Measurements from ENCODE around the gene KDM5C.
"Not testable (repeated sequence)": the region's sequence is repeated elsewhere in the genome, so short reads cannot be mapped to it uniquely, and the experiment has no call there.

KDM5C gene

DNA sequence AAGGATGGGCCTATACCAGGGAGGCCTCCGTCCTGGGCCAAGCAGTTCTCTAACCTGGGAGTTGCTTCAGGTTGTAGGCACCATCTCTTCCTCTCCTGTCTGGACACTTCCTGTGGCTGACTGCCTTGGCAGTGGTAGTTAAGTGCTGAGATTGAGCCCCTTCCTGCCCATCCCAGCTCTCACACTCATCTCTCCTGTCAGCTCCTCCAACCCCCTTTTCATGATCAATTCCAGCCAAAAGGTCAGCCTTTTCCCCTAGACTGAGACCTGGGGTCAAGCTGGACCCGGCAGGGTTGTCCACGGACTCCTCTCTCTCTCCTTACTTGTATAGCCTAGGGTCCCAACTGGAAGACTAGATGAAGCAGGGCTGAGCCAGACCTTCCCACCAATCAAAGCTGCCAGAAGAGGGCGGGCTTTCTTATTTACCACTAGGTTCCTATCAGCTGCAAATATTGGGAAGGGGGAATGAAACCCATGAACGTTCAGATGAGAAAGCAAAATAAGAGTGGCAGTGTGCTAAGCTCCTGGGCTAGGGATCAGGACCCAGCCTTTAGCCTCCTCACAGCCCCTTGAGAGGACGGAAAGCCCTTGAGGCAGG, 34.5 kb downstream of the KDM5C start:
- DNase-seq: no peak

DNA sequence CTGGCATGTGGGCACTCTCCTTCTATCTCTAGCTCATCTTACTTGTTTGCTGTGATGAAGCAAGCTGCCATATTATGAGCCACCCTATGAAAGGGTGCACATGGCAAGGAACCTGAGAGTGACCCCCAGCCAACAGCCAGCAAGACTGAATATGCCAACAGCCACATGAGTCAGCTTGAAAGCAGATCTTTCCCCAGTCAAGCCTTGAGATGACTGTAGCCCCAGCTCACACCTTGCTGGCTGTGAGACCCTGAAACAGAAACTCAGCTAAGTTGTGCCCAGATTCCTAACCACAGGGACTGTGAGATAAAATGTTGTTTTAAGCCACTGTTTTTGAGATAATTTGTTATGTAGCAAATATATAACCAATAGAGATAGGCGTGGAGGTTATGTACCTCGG, 36.2 kb downstream of the KDM5C start:
- no peak for DNase-seq

DNA sequence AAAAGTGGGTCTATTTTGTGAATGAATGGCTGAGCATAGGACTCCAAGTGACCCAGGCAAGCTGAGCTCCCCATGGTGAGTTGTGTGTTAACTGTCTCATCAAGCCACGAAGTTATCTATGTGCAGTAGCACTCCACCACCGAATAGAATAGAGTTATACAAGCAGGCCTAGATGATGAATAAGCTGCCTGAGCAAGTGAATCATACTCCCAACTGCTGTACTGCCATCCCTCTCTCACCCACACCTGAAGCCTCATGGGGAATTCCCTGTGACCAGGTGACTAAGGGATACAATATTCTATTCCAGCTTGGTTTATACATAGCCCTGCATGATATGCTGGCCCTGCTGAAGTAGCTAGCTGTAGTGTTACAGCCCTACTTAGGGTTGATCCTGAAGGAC, 38.7 kb downstream of the KDM5C start:
- no peak for DNase-seq

DNA sequence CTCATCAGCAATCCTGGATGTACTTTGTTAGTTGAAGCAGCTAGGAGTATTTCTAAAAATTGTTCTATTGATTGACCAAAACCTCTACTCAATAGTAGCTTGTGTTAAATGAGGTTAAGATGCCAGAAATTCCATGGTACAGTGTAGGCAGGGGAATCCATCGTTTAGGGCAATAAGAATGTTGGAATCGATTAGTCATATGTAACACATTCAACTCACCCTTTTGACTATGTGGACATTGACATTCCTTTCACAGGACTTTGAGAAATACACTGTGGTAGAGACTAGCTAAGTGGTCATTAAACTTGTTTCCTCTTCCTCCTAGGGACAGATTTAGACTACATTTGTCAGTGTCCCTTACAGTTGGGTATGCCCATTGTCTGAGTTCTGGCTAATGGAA, 40.2 kb downstream of the KDM5C start:
- DNase-seq: no peak

DNA sequence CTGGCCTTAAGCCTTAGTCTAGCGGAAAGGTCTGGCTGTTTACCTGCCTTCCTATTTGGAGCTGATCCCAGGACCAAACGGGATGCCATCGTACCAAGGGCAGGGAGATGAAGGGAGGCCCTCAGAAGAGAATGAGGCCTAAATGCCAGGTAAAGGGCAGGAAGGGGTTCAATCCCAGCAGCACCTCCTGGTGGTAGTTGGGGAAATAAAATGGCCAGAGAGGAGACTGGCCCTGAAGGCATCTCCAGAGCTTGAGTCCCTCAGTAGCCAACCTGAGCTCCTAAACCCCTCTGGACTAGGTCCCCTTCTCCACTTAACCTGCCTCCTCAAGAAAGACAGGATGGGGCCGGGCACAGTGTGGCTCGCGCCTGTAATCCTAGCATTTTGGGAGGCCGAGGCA, 53.7 kb downstream of the KDM5C start:
- DNase-seq: no peak

DNA sequence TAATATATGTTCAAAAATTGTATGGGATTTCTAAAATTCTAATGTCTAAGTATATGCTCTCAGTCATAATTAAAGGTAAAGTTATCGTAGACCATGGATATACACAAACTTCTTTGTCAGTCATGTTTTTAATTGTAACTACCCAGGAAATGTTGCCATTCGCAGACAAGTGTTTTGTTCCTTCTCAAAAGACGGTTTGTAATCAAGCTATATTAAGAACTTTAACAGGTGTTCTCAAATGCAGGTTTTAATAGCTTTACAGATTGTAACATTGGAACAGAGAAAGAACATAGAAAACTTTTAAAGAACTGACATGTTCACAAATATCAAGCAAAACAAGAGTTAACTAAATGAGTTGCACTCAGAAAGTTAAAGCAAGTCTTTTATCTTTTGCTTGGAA, 58.9 kb downstream of the KDM5C start:
- no peak for DNase-seq

DNA sequence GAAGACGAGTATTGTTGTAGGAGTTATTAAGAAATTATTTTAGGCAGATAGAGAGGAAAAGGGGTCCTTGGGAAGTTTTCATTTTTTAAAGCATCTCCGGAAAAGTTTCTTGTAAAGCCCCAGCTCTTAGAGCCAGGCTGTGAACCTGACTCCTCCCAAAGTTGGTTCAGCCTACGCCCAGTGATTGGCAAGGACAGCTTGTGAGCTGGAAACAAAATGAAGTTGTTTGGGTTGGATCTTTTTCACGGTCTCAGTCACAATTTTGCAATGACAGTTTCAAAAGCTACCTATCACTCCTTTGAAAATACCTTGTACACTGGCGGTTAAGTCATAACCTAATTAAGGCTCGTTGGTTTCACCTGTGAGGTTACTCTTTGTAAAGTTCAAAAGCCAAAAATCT, 60.4 kb downstream of the KDM5C start:
- not testable (repeated sequence) for DNase-seq

DNA sequence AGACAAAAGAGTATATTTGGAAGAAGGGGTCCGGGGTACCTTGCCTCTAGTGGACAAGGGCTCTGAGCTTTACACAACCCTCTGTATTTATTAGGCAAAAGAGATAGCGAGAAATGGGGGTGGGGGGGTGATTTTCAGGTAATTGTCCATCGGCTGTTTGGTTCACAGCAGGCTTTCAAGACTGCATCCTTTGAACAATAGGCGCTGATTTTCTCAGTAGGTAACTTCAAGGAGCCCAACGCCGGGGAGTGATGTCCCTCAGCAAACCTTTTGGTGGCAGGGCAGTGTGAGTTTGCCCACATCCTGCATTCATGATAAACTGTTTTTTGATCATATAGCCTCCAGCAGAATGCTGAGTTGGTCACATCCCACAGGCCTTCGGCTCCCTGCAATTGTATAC, 61.6 kb downstream of the KDM5C start:
- DNase-seq: no peak

DNA sequence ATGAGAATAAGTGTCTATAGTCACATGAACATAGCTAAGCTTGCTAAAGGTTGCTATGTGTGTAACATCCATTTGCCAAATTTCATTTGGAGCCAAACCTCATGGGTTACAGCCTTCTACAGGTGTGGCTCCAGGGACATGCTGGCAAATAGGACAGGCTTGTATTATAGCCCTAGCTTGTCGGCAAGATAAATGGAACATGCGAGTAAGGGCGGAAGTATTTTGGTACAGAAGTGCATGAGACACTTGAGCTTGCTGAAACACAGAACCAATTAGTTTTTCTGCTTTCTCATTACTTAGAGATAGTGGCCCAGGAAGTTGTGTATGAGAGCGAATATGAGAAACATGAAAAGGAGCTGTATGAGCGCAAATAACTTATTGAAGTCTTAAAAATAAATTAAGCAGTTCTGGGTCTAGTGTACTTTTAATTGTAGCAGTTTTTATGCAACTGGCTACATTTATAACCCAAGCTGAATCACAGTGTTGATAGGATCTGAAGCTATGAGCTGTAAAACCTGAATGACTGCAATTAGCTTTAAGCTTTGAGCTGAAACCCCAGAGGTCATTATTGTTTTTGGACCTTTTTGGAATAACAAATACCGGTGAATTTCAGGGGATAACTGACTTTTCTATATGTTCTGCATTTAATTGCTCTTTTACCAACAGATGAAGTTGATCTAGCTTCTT, 64.6 kb downstream of the KDM5C start:
- no peak for DNase-seq

DNA sequence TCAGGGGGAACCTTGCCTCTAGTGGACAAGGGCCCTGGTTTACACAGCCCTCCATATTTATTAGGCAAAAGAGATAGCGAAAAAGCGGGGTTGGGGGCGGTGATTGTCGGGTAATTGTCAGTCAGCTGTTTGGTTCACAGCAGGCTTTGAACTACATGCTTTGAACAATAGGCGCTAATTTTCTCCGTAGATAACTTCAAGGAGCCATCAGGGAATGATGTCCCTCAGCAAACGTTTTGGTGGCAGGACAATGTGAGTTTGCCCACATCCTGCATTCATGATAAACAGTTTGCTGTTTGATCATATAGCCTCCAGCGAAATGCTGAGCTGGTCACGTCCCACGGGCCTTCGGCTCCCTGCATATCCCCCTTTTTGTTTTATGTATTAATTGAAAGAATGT, 65.8 kb downstream of the KDM5C start:
- DNase-seq: no peak

DNA sequence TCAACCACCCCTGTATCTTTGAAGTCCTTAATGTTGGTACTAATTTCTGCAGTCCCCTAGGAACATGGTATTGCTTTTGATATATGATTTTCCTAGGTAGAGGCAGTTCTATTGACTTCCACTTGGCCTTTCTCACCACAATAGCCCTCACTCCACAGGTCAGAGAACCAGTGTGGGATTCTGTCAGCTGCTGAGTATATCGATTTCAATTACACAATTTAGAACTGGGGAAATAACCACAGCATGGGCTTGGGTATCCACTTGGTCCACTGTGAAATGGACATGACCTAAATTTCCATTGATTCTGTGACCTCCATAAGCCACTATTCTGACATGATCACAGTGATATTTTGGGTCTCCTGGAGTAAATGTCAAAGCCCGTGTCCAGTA, 68.8 kb downstream of the KDM5C start:
- DNase-seq: no peak

DNA sequence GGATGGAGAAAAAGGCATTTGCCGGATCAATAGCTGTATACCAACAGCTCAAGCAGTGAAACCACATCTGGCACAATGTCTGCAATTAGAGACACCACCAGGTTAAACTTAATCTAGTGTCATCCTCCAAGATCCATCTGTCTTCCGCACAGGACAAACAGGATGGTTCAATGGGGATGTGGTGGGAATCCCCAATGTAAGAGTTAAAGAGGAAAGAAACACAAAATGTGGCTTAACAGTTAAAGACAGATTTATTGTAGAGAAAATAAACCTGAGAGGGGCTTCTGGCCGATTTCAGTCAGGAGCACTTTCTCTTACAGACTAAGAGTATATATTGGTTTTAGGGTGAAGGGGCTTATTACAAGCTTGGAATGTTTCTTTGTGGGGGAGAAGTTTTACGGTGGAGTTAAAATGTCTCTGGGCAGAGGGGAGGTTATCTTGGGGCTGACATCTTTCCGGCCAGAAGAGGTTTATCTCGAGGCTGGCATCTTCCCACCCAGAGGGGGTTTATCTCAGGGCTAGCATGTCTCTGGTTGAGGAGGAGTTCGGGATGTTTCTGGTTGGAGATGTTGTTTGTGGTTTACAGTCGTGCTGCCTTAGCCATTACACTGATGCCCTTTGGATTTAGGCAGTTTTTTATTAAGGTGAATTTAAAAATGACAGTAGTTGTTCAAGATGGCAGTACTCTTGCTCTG, 69.3 kb downstream of the KDM5C start:
- no peak for DNase-seq

DNA sequence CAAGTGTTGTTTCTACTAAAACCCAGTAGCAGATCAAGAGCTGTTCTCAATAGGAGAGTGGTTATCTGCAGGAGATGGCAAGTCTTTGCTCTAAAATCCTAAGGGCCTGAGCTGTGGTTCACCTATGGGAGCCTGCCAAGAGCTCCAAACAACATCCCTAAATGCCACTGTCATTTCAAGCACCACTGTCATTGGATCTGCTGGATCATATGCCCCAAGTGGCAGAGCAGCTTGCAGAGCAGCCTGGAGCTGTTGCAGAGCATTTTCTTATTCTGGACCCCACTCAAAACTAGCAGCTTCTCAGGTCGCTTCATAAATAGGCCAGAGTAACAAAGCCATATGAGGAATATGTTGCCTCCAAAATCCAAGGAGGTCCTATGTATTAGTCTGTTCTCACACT, 71.4 kb downstream of the KDM5C start:
- no peak for DNase-seq
